KMS-11 (cell line): ENCODE measurements around the gene PRKCD.

Experiments used
- H2AFZ ChIP-seq: fragments of 200-600 bp; sonication (generic); 2 replicates; pipeline ENCODE4 v1.6.1; 2016; ENCODE audit warnings: antibody characterized with exemption, mixed run types, low read depth
- H3K27ac ChIP-seq: fragments of 200-600 bp; sonication (generic); 2 replicates; pipeline ENCODE4 v1.6.1; 2016; ENCODE audit warnings: mild to moderate bottlenecking, mixed run types
- H3K27me3 ChIP-seq: fragments of 200-600 bp; sonication (generic); 2 replicates; pipeline ENCODE4 v1.6.1; 2017; ENCODE audit warnings: mild to moderate bottlenecking, low read depth, mixed run types, moderate library complexity; ENCODE audit not compliant: insufficient read depth
- H3K36me3 ChIP-seq: fragments of 200-600 bp; sonication (generic); 2 replicates; pipeline ENCODE4 v1.6.1; 2017; ENCODE audit warnings: mild to moderate bottlenecking, mixed run types; ENCODE audit not compliant: insufficient read depth
- H3K4me1 ChIP-seq: fragments of 200-600 bp; sonication (generic); 2 replicates; pipeline ENCODE4 v1.6.1; 2016; ENCODE audit warnings: mild to moderate bottlenecking, low read depth, mixed run types; ENCODE audit not compliant: poor library complexity, severe bottlenecking
- H3K4me2 ChIP-seq: fragments of 200-600 bp; sonication (generic); 2 replicates; pipeline ENCODE4 v1.7.0; 2016; ENCODE audit warnings: mild to moderate bottlenecking, mixed run types
- H3K4me3 ChIP-seq: fragments of 200-600 bp; sonication (generic); IDR thresholded peaks from 2 replicates; pipeline ENCODE4 v1.6.1; 2017; ENCODE audit warnings: low read depth, low read length, mixed read lengths; ENCODE audit not compliant: insufficient read depth
- H3K79me2 ChIP-seq: fragments of 200-600 bp; sonication (generic); 2 replicates; pipeline ENCODE4 v1.6.1; 2016; ENCODE audit warnings: low read depth, mixed run types; ENCODE audit not compliant: insufficient read depth
- H3K9ac ChIP-seq: fragments of 200-600 bp; sonication (generic); 2 replicates; pipeline ENCODE4 v1.6.1; 2016; ENCODE audit warnings: mild to moderate bottlenecking, mixed run types
- H4K20me1 ChIP-seq: fragments of 200-600 bp; sonication (generic); 2 replicates; pipeline ENCODE4 v1.6.1; 2016; ENCODE audit warnings: mild to moderate bottlenecking, mixed run types; ENCODE audit not compliant: insufficient read depth
- CTCF ChIP-seq: fragments of 200-600 bp; sonication (generic); conservative IDR thresholded peaks from 2 replicates; pipeline ENCODE4 v1.6.1; 2017; ENCODE audit warnings: low read depth, mild to moderate bottlenecking, antibody characterized with exemption, low read length, moderate library complexity, mixed read lengths

Gene PRKCD

GRCh38 chr3:53188720-53189119 lies 27.7 kb downstream of the PRKCD start:
- H3K36me3 ChIP-seq = no peaks in the 10 kb centered on the region
- TF ChIP-seq CTCF = no peak
- H3K9ac ChIP-seq = no peak overlapping the region

GRCh38 chr3:53189276-53189675 lies 28.3 kb downstream of the PRKCD start:
- H3K27me3 ChIP-seq = no peaks in the 10 kb centered on the region
- H3K4me1 ChIP-seq = no peaks in the 10 kb centered on the region
- no peak overlapping the region for H3K4me2 ChIP-seq
- no peaks in the 10 kb centered on the region for H3K36me3 ChIP-seq
- H4K20me1 ChIP-seq = no peaks in the 10 kb centered on the region
- H3K9ac ChIP-seq = no peak overlapping the region
- no peaks in the 10 kb centered on the region for H3K79me2 ChIP-seq
- no peak for TF ChIP-seq CTCF
- no peak overlapping the region for H2AFZ ChIP-seq
- H3K27ac ChIP-seq = no peak overlapping the region
- no peak overlapping the region for H3K4me3 ChIP-seq

More at GRCh38 chr3:53188720-53189119, 27.7 kb downstream of the PRKCD start:
- no peaks in the 10 kb centered on the region for H3K27me3 ChIP-seq
- no peaks in the 10 kb centered on the region for H4K20me1 ChIP-seq
- no peak overlapping the region for H3K27ac ChIP-seq
- H2AFZ ChIP-seq = no peak overlapping the region
- no peaks in the 10 kb centered on the region for H3K4me1 ChIP-seq
- H3K4me3 ChIP-seq = no peak overlapping the region
- H3K4me2 ChIP-seq = no peak overlapping the region
- no peaks in the 10 kb centered on the region for H3K79me2 ChIP-seq

GRCh38 chr3:53190659-53191058 lies 29.6 kb downstream of the PRKCD start:
- H3K4me2 ChIP-seq = no peak overlapping the region
- TF ChIP-seq CTCF = no peak
- no peak overlapping the region for H2AFZ ChIP-seq
- H3K79me2 ChIP-seq = no peaks in the 10 kb centered on the region
- no peaks in the 10 kb centered on the region for H3K36me3 ChIP-seq
- H4K20me1 ChIP-seq = no peaks in the 10 kb centered on the region
- no peak overlapping the region for H3K9ac ChIP-seq
- no peak overlapping the region for H3K27ac ChIP-seq
- H3K27me3 ChIP-seq = no peaks in the 10 kb centered on the region
- H3K4me1 ChIP-seq = no peaks in the 10 kb centered on the region
- H3K4me3 ChIP-seq = no peak overlapping the region

GRCh38 chr3:53191836-53192480 lies 30.9 kb downstream of the PRKCD start:
- H3K27ac ChIP-seq = no peak overlapping the region
- H3K36me3 ChIP-seq = no peaks in the 10 kb centered on the region
- no peaks in the 10 kb centered on the region for H4K20me1 ChIP-seq
- H3K27me3 ChIP-seq = no peaks in the 10 kb centered on the region
- H2AFZ ChIP-seq = no peak overlapping the region
- no peak overlapping the region for H3K4me2 ChIP-seq
- no peak overlapping the region for H3K9ac ChIP-seq
- H3K79me2 ChIP-seq = no peaks in the 10 kb centered on the region
- no peak for TF ChIP-seq CTCF
- H3K4me3 ChIP-seq = no peak overlapping the region
- H3K4me1 ChIP-seq = no peaks in the 10 kb centered on the region
